HG02763 (cell line): ENCODE measurements around the gene FOXR2.

Source experiments
- ATAC-seq: cut with Tn5 transposase; IDR thresholded peaks from one replicate; pipeline ENCODE4 v1.9.1; 2021; ENCODE audit warnings: mild to moderate bottlenecking, moderate library complexity; ENCODE audit not compliant: unreplicated experiment

The FOXR2 gene, protein sequence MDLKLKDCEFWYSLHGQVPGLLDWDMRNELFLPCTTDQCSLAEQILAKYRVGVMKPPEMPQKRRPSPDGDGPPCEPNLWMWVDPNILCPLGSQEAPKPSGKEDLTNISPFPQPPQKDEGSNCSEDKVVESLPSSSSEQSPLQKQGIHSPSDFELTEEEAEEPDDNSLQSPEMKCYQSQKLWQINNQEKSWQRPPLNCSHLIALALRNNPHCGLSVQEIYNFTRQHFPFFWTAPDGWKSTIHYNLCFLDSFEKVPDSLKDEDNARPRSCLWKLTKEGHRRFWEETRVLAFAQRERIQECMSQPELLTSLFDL

DNA sequence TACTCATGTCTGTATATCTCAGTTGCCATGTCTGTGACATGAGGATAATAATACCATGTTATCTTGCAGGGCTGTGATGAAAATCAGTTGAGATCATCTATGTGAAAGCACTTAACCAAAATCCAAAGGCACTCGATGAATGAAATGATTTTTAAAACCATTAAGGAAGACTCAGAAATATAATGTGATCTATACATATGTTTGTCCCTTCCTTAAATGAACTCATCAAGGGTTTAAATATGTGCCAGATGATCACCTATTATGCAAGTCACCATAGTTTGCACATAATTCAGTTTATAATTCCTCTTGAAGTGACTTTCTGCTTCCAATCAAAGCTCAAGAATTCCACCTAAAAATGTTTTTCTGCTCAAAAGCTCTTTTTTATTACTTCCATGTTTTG lies at the start of gene FOXR2:
TSS of gene FOXR2 (plus strand) at position 301 of the 400 bp plus-strand sequence. CDS start 312 bp downstream, outside the sequence.
- ATAC-seq: no peak

DNA sequence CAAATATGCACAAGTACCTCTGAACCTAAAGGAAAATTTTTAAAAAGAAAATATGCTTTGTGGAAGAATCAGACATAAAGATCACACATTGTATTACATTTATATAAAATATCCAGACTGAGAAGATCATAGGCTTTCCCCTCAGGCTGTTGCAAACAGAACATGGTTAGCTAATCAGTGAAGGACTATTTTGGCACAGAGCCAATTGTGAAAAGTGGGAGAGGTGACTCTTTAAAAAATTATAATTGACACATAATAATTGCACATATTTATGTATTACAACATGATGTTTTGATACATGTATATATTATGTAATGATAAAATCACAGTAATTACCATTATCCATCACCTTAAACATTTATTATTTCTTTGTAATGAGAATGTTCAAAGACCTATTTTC lies 44.1 kb upstream of the FOXR2 start:
- no peak for ATAC-seq

DNA sequence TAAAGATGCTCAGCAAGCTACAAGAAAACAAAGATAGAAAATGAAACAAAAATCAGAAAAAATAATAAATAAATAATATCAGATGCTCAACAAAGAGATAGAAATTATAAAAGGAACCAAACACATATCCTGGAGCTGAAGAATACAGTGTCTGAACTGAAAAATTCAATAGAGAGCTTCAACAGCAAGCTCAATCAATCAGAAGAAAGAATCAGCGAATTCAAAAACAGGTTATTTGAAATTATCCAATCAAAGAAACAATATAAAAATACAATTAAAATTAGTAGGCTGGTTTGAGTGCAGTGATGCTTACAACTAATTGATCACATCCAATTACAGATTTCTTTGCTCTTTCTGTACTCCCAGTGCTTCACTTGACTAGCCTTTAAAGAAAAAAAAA lies 40.8 kb upstream of the FOXR2 start:
- no peak for ATAC-seq

DNA sequence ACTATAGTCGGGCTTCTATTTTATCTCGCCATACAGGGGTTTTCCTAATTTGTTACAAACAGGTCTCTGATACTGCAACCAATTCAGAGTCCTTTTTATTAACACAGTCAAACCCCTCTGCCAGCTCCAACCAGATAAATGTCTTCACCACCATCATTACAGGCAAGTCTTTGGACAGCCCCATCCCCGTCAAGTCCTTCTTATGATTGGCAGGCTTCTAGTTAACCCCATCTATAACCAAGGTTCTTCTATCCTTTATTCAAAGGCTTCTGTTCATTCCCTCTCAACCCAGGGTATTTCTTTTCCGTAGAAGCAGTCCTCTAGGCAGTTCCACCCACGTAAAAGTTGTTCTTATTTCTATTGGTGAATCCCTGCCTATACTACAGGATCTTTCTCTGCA lies 29.9 kb upstream of the FOXR2 start:
- ATAC-seq: no peak

DNA sequence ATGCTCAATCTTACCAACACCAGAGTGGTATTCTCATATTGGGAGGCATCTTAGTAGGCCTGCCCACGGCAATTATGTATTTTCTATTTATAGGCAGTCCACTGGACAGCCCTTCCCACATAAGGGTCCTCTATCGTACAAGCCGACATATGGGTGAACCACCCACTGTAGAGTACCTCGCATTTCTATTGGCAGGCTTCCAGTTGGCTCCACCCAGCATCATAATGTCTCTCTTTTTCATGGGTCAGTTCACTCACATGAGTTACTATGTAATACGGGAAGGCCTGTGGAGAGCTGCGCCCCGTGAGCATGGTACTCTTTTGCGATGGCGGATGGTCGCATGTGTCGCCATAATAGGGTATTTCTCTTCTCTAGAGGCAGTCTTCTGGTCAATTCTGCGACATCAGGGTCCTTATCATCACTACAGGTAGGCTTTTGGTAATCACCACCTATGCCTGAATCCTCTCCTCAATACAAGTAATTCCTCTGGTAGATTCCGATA lies 29.4 kb upstream of the FOXR2 start:
- no peak for ATAC-seq

DNA sequence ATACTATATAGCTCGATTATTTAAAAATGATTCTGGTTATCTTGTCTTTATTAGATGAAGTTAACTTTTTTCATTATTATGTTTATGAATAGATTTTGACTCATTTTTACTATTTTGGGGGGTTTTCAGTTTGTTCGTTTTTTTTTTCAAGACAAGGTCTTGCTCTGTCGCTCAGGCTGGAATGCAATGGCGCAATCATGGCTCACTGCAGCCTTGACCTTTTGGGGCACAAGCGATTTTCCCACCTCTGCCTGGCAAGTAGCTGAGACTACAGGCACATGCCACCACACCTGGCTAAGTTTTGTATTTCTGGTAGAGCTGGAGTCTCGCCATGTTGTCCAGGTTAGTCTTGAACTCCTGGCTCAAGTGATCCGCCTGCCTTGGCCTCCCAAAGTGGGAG lies 24.9 kb upstream of the FOXR2 start:
- no peak for ATAC-seq

DNA sequence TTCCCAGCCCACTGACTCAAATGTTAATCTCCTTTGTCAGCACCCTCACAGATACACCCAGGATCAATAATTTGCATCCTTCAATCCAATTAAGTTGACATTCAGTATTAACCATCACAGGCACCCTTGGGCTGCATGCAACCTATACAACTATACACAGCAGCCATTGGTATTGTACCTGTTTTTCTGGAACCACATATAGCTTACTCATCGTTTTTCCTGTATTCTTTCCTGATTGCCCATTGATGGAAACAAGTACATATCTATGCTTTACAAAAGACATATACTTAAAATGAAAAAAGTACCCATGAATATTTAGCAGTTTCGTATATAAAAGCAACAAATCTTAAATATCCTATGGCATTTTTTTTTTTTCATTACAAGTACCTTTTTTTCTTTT lies 3.7 kb upstream of the FOXR2 start:
- ATAC-seq: no peak

DNA sequence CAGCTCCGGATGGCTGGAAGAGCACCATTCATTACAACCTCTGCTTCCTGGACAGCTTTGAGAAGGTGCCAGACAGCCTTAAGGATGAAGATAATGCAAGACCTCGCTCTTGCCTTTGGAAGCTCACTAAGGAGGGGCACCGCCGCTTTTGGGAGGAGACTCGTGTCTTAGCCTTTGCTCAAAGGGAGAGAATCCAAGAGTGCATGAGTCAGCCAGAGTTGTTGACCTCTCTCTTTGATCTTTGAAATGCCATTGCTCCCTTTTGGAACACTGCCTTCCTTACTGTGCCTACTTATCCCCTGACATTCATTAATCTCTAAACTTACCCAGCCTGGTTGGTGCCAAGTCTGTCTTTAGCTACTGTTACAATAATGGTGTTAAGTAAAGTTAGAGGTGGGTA lies 1.2 kb downstream of the FOXR2 start:
- no peak for ATAC-seq

DNA sequence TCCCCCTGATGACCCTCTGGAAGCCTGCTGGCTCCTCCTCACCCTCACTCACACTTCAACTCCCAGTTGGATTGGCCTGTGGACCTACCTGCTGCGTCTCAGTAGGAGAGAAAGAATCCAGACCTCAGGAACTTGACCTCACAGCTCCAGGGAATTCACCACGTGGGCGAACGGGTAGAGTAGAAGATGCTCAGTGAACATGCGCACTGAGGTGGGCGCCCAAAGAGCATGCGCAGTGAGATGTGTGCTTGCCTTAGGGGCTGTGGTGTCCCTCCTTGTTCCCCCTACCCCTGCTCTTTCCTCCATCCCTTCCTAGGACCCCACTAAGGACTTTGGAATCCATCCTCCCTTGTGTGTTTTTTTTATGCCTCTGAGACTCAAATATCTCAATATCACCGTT lies 12.9 kb downstream of the FOXR2 start:
- ATAC-seq: no peak

DNA sequence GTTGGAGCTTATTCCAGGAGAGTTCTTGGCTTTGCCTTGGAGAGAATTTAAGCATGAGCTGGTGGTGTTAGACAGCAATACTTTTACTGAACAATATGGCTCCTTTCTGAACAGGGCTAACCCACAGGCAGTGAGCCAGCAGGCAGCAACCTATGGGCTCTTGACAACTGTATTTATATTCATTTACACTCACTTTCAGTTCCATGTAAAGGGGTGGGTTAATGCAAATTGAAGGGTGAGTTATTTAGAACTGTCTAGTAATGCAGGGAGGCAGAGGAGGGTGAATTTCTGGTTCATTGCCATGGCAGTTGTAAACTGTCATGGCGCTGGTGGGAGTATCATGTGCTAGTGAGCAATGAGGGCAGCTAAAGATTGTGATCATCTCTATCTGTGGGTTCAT lies 15.7 kb downstream of the FOXR2 start:
- ATAC-seq: no peak

DNA sequence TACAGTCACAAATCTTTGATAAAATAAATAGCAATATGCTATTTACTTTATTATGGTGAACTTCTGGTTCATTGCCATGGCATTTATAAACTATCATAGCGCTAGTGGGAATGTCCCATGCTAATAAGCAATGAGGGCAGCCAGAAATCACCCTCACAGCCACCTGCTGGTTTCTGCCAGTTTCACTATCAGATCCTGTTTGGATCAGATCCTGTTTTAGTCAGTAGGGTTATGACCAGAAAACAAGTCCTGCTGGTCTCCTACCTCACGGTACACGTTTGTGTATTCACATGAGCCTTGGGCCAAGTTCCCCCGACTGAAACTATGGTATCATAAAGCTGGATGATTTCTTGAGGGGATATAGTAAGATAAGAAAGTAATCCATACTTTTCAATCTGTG lies 17.7 kb downstream of the FOXR2 start:
- peak; percentile 62 for ATAC-seq

DNA sequence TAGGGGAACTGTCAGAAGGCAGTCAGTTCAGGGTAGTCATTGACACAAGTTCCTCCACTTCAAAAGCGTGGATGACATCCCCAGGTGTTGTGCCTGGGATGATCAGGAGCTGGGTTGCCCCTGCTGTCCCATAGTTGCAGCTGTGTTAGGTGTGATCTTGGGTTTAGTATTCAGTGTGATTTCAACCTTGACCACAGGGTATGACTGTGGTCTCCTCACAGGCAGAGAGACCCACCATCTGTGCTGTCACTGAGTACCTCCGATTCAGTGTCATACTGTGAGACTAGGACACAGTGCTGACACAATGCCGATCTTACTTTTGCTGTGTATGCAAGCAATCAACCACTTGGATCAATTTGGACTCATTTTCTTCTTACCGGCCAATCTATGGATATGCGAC lies 25.2 kb downstream of the FOXR2 start:
- peak; percentile 53 for ATAC-seq

DNA sequence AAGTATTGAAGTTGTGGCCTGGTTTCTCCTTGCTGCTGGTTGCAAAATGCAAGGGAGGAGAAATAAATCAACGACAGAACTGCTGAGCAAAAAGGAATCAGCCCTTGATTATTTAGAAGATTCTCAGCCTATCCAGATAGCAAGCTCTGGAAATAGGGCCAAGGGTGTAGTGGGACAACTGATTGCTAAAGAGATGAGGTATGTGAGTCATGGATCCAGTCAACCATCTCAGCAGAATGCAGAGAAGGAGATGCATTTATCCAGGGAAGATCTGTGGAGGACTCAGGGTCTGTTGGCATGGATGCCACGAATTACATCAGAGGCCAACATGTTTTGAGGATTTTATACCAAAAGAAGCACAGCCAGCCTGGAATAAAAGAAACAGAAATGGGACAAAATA lies 36.7 kb downstream of the FOXR2 start:
- no peak for ATAC-seq

DNA sequence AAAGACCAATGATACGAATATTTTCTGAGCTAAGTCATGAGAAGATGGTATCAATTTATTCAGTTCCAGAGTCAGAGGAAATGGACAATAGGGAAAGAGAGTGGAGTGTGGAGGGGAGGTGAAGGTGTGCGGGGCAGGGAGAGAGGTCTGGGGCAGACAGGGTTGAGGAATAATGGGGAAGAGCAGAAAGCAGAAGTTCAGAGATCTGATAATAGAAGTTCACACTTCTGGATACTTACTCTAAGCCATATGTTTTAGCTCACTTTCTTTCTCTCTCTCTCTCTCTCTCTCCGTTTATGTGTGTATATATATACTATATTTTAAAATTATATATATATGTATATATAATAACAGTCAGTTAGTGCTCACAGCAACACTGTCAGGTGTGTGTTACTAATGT lies 40.4 kb downstream of the FOXR2 start:
- ATAC-seq: no peak

DNA sequence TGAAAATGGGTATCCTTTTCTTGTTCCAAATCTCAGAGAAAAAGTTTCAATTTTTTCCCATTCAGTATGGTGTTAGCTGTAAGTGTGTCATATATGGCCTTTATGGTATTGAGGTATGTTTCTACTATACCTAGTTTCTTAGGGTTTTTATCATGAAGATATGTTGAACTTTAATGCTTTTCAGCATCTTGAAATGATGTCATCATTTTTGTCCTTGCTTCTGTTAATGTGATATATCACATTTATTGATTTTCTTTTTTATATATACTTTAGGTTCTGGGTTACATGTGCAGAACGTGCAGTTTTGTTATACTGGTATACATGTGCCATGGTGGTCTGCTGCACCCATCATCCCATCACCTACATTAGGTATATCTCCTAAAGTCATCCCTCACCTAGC lies 44.9 kb downstream of the FOXR2 start:
- ATAC-seq: no peak
